Karpas-422 (cell line): ENCODE data around the gene UGT1A1. TPM values are rescaled to one million over a fixed set of nuclear protein-coding genes. Genes with fewer than 3 reads are reported as not detected.
A peak's percentile ranks its signal among the peaks of the same experiment; 100 is the strongest.
"Not testable (repeated sequence)": the region's sequence is repeated elsewhere in the genome, so short reads cannot be mapped to it uniquely, and the experiment has no call there.

Source experiments
- DNase-seq: peaks from one replicate; pipeline ENCODE4 v3.0.0-alpha.2; 2015
- H2AFZ ChIP-seq: fragments of 200-600 bp; sonication (generic); 2 replicates; pipeline ENCODE4 v1.6.1; 2014; ENCODE audit warnings: antibody characterized with exemption, low read length, mixed read lengths
- H3K27ac ChIP-seq: fragments of 200-600 bp; sonication (generic); 2 replicates; pipeline ENCODE4 v1.5.1; 2014; ENCODE audit warnings: mild to moderate bottlenecking, low read length, moderate library complexity
- H3K27me3 ChIP-seq: fragments of 200-600 bp; sonication (generic); 2 replicates; pipeline ENCODE4 v1.6.1; 2014; ENCODE audit warnings: low read length, mixed read lengths
- H3K36me3 ChIP-seq: fragments of 200-600 bp; sonication (generic); 2 replicates; pipeline ENCODE4 v1.6.1; 2014; ENCODE audit warnings: low read length, mixed read lengths; ENCODE audit not compliant: insufficient read depth
- H3K4me1 ChIP-seq: fragments of 200-600 bp; sonication (generic); 2 replicates; pipeline ENCODE4 v1.6.1; 2014; ENCODE audit warnings: mild to moderate bottlenecking, low read length, mixed read lengths
- H3K4me2 ChIP-seq: fragments of 200-600 bp; sonication (generic); 2 replicates; pipeline ENCODE4 v1.6.1; 2014; ENCODE audit warnings: low read length, low read depth, mild to moderate bottlenecking; ENCODE audit not compliant: poor library complexity, severe bottlenecking
- H3K4me3 ChIP-seq: fragments of 200-600 bp; sonication (generic); 2 replicates; pipeline ENCODE4 v1.5.1; 2014; ENCODE audit warnings: mild to moderate bottlenecking, antibody characterized with exemption, low read length, mixed read lengths
- H3K79me2 ChIP-seq: fragments of 200-600 bp; sonication (generic); 2 replicates; pipeline ENCODE4 v1.6.1; 2014; ENCODE audit warnings: mild to moderate bottlenecking, low read length, mixed read lengths
- H3K9ac ChIP-seq: fragments of 200-600 bp; sonication (generic); 2 replicates; pipeline ENCODE4 v1.6.0; 2014; ENCODE audit warnings: low read length
- H3K9me2 ChIP-seq: fragments of 200-600 bp; sonication (generic), shearing (Covaris generic); replicated peaks from 2 replicates; pipeline ENCODE4 v1.6.0; 2014; ENCODE audit warnings: mild to moderate bottlenecking, low read length, moderate library complexity; ENCODE audit not compliant: insufficient read depth
- H3K9me3 ChIP-seq: fragments of 300-700, 200-600 bp; sonication (generic); 2 replicates; pipeline ENCODE4 v1.6.1; 2014; ENCODE audit warnings: low read length, mixed read lengths
- H4K20me1 ChIP-seq: fragments of 200-600 bp; sonication (generic); 2 replicates; pipeline ENCODE4 v1.6.1; 2014; ENCODE audit warnings: mild to moderate bottlenecking, antibody characterized with exemption, low read length, low read depth; ENCODE audit not compliant: insufficient read depth
- total RNA-seq: library from RNA; depleted of rRNA; stranded (reverse); fragments of >200 nt; shearing (Covaris generic); gene quantifications from 2 replicates; pipeline ENCODE4 v1.2.3, GENCODE V29; 2014; ENCODE audit warnings: low replicate concordance

UGT1A1 gene
- total RNA-seq, 1 experiment from 2014 or later: not detected

DNA sequence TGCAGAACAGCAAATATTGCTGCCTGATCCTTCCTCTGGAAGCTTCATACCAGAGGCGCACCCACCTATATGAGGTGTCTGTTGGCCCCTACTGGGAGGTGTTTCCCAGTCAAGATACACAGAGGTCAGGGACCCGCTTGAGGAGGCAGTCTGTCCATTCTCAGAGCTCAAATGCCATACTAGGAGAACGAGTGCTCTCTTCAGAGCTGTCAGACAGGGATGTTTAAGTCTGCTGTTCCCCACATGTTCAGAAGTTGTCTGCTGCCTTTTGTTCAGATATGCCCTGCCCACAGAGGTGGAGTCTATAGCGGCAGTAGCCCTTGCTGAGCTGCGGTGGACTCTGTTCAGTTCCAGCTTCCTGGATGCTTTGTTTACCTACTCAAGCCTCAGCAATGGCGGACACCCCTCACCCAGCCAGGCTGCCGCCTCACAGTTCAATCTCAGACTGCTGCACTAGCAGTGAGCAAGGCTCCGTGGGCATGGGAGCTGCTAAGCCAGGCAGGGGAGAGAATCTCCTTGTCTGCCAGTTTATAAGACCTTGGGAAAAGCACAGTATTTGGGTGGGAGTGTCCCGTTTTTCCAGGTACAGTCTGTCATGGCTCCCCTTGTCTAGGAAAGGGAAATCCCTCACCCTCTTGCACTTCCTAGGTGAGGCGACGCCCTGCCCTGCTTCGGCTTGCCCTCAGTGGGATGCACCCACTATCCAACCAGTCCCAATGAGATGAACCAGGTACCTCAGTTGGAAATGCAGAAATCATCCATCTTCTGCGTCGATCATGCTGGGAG lies 23.0 kb upstream of the UGT1A1 start:
- H3K9ac ChIP-seq, H3K79me2 ChIP-seq, H3K9me3 ChIP-seq, H3K4me1 ChIP-seq, H3K27ac ChIP-seq, H2AFZ ChIP-seq, H3K36me3 ChIP-seq, H3K4me2 ChIP-seq, H4K20me1 ChIP-seq, H3K27me3 ChIP-seq, H3K4me3 ChIP-seq, H3K9me2 ChIP-seq: not testable (repeated sequence)
- DNase-seq: peak; percentile 32

DNA sequence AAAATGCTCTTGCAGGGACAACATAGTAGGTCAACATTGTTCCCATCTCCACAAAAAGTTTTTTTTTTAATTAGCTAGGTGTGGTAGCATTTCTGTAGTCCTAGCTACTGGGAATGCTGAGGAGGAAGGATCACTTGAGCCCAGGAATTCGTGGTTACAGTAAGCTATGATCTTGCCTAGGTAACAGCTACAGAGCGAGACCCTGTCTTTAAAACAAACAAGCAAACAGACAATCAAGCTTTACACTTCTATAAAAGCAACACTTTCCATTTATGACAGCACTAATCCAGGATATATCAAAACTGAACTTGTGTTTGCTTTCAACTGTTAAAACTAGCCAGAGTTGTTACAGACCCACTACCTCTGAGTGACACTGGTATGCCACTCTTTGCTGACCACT lies 19.2 kb upstream of the UGT1A1 start:
- no peak overlapping the region for H3K4me3 ChIP-seq
- no peaks in the 10 kb centered on the region for H3K79me2 ChIP-seq
- no peak overlapping the region for H3K4me2 ChIP-seq
- no peak overlapping the region for H3K9ac ChIP-seq
- no peaks in the 10 kb centered on the region for H3K9me3 ChIP-seq
- H3K4me1 ChIP-seq: no peaks in the 10 kb centered on the region
- 0 out of 2 replicates have a peak, but pooled peaks cover 2% of the 10 kb centered on the region for H3K27me3 ChIP-seq
- DNase-seq: no peak
- H4K20me1 ChIP-seq: no peaks in the 10 kb centered on the region
- no peak overlapping the region for H2AFZ ChIP-seq
- H3K9me2 ChIP-seq: no peaks in the 10 kb centered on the region; the same call in 1 of the 2 replicates
- H3K36me3 ChIP-seq: no peaks in the 10 kb centered on the region
- no peak overlapping the region for H3K27ac ChIP-seq

DNA sequence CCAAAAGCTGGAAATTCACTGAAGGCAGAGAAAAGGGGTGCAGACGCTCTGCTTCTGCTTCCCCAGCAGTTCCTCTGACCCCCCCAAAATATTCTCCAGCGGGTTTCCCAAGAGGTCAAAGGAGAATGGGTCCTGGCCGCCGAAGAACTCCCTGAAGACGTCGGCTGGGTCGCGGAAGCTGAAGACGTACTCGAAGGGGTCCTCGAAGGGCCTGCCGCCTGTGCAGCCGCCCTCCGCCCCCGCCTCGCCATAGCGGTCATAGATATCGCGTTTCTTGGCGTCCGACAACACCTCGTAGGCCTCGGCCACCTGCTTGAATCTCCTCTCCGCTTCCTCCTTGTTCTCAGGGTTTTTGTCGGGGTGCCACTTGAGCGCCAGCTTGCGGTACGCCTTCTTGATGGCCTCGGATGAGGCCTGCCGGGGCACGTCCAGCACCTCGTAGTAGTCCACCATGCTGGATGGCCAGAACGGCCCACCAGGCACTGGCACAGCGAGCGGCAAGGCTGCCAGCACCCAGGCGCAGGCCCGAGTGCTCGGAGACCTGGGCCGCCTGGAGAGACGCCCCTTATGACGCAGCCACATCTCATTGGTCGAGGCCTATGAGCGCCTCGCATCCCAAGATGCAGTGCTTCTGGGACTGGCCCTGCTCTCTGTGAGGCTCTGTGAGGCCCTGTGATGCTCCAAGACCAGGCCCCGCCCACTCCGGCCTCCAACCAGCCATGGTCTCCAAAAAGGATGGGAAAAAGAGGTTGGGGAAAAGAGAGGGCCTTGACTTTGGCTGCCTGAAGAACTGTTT lies 16.4 kb upstream of the UGT1A1 start:
- DNase-seq: no peak
- Histone ChIP-seq H3K9me2 (no peaks in the 10 kb centered on the region; the same call in 1 of the 2 replicates), H3K36me3 (no peaks in the 10 kb centered on the region), H3K79me2 (no peaks in the 10 kb centered on the region), H2AFZ (no peak overlapping the region), H4K20me1 (no peaks in the 10 kb centered on the region), H3K9ac (no peak overlapping the region), H3K4me2 (no peak overlapping the region), H3K4me1 (no peaks in the 10 kb centered on the region), H3K9me3 (no peaks in the 10 kb centered on the region), H3K27ac (no peak overlapping the region), H3K27me3 (0 out of 2 replicates have a peak, but pooled peaks cover 2% of the 10 kb centered on the region), H3K4me3 (no peak overlapping the region)

DNA sequence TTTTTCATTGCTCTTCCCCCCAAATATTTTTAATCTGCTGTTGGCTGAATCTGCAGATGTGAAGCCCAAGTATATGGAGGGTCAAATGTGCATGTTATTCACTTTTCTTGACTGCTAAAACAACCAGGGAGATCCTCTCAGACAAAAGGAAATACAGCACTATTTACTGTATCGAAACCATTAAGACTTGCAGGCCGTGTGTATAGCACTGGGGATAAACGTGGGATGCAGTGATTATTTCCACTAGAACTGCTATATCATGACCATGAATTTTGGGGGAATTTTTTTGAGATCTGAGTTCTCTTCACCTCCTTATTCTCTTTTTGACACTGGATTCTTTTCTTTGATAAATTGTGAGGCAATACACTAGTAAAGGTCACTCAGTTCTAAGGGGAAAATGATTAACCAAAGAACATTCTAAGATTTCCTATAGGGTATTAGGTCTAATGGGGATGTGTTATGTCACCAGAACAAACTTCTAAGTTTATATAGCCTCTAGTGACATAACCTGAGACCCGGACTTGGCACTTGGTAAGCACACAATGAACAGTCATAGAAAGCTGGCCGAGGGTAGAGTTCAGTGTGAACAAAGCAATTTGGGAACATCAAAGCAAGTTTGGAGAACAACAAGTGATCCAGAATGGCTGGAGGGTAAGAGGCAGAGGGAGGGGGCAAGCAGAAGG lies 14.9 kb upstream of the UGT1A1 start:
- no peak overlapping the region for H3K27ac ChIP-seq
- H4K20me1 ChIP-seq: no peaks in the 10 kb centered on the region
- H3K4me2 ChIP-seq: no peak overlapping the region
- 0 out of 2 replicates have a peak, but pooled peaks cover 2% of the 10 kb centered on the region for H3K27me3 ChIP-seq
- DNase-seq: no peak
- no peaks in the 10 kb centered on the region for H3K79me2 ChIP-seq
- H2AFZ ChIP-seq: no peak overlapping the region
- H3K9me2 ChIP-seq: no peaks in the 10 kb centered on the region
- no peak overlapping the region for H3K4me3 ChIP-seq
- H3K9me3 ChIP-seq: no peaks in the 10 kb centered on the region
- no peak overlapping the region for H3K9ac ChIP-seq
- no peaks in the 10 kb centered on the region for H3K36me3 ChIP-seq
- H3K4me1 ChIP-seq: no peaks in the 10 kb centered on the region

DNA sequence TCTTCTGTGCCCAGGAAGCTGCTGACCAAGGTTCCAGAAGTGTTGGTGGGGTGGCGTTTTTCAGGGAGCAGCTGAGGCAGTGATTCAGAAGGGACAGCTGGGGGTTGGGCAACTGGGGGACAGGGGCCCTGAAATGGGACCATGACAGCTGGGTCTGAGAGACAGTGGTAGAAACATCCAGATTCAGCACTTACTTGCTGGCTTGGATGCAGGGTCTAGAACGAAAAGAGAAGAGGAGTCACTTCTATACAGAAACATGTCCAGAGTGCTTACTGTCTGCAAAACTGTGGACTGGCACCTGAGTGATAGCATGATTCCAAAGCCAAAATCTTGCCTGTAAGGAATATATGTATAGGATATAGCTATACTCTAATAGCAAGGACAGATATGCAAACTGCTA lies 14.2 kb upstream of the UGT1A1 start:
- not testable (repeated sequence) for H3K36me3 ChIP-seq, H2AFZ ChIP-seq, H3K27ac ChIP-seq, H3K9ac ChIP-seq, H3K4me2 ChIP-seq, H3K9me3 ChIP-seq, H3K79me2 ChIP-seq, H3K4me1 ChIP-seq, H3K27me3 ChIP-seq, DNase-seq, H3K9me2 ChIP-seq, H3K4me3 ChIP-seq, H4K20me1 ChIP-seq

DNA sequence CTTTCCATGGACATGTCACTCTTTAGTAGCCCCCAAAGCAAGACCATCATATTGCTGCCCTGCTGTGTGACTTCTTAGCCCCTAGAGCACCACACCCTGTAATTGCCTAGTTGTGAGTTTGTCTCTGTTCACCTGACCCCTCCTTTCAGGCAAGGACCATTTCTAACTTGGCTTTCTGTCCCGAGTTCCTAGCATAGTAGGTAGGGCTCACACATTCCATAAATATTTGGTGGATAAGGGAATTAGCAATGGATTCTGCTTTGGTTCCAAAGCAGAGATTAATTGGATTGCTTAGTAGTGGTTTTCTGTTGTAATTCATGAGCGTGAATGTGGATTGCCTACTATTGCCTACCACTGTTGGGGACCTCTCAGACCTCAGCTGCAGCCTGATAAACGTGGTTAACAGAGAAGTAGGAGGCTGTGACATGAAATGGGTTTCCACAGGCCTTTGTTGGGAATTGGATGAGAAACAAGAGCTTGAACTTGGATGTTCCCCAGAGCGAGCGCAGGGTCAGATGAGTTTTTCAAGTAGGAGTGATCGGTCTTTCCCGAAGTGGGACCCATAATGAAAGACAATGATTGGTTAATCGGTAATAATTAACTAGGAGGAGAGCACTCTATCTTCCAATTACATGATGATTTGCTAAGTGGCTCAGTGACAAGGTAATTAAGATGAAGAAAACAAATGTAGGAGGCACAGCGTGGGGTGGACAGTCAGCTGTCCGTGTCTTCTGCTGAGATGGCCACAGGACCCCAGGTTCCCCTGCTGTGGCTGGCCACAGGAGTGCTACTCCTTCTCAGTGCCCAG lies 13.4 kb upstream of the UGT1A1 start:
- H3K79me2 ChIP-seq: no peaks in the 10 kb centered on the region
- no peak overlapping the region for H3K9ac ChIP-seq
- H3K9me2 ChIP-seq: no peaks in the 10 kb centered on the region
- no peaks in the 10 kb centered on the region for H3K9me3 ChIP-seq
- H3K4me2 ChIP-seq: no peak overlapping the region
- H3K27ac ChIP-seq: no peak overlapping the region
- H3K27me3 ChIP-seq: no peaks in the 10 kb centered on the region
- no peaks in the 10 kb centered on the region for H4K20me1 ChIP-seq
- no peak for DNase-seq
- H2AFZ ChIP-seq: no peak overlapping the region
- no peaks in the 10 kb centered on the region for H3K4me1 ChIP-seq
- H3K36me3 ChIP-seq: no peaks in the 10 kb centered on the region
- no peak overlapping the region for H3K4me3 ChIP-seq

DNA sequence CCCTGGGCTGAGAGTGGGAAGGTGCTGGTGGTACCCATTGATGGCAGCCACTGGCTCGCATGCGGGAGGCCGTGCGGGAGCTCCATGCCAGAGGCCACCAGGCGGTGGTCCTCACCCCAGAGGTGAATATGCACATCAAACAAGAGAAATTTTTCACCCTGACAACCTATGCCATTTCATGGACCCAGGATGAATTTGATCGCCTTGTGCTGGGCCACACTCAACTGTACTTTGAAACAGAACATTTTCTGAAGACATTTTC lies 12.9 kb upstream of the UGT1A1 start:
- H3K4me1 ChIP-seq: no peaks in the 10 kb centered on the region
- H3K9me3 ChIP-seq: no peaks in the 10 kb centered on the region
- H3K9me2 ChIP-seq: no peaks in the 10 kb centered on the region
- H3K27me3 ChIP-seq: no peaks in the 10 kb centered on the region
- H2AFZ ChIP-seq: no peak overlapping the region
- no peak for DNase-seq
- no peak overlapping the region for H3K9ac ChIP-seq
- H3K4me3 ChIP-seq: no peak overlapping the region
- H4K20me1 ChIP-seq: no peaks in the 10 kb centered on the region
- no peaks in the 10 kb centered on the region for H3K36me3 ChIP-seq
- no peaks in the 10 kb centered on the region for H3K79me2 ChIP-seq
- no peak overlapping the region for H3K27ac ChIP-seq
- H3K4me2 ChIP-seq: no peak overlapping the region

DNA sequence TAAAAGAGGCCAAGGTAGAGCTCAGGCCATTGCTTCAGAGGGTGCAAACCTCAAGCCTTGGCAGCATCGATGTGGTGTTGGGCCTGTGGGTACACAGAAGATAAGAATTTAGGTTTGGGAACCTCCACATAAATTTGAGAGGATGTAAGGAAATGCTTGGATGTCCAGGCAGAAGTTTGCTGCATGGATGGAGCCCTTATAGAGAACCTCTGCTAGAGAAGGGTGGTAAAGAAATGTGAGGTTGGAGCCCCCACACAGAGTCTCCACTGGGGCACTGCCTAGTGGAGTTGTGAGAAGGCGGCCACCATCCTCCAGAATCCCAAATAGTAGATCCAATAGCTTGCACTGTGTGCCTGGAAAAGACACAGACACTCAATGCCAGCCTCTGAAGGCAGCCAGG lies 9.4 kb upstream of the UGT1A1 start:
- not testable (repeated sequence) for H3K27ac ChIP-seq, DNase-seq, H3K36me3 ChIP-seq, H3K9me2 ChIP-seq, H3K4me1 ChIP-seq, H3K9me3 ChIP-seq, H3K9ac ChIP-seq, H3K27me3 ChIP-seq, H4K20me1 ChIP-seq, H3K79me2 ChIP-seq, H3K4me3 ChIP-seq, H3K4me2 ChIP-seq, H2AFZ ChIP-seq
